GM18520 (cell line): Measurements from ENCODE around the gene FBXO38.
"Not testable (repeated sequence)": the region's sequence is repeated elsewhere in the genome, so short reads cannot be mapped to it uniquely, and the experiment has no call there.

Experiments
- ATAC-seq: cut with Tn5 transposase; IDR thresholded peaks from one replicate; pipeline ENCODE4 v1.9.1; 2021; ENCODE audit not compliant: unreplicated experiment

The FBXO38 gene

GRCh38 chr5:148427370-148428042 is 43.7 kb downstream of the FBXO38 start:
- ATAC-seq = no peak

GRCh38 chr5:148428848-148429247 is 45.1 kb downstream of the FBXO38 start:
- ATAC-seq = no peak

- ATAC-seq = no peak
Observed at GRCh38 chr5:148433826-148434225, 50.1 kb downstream of the FBXO38 start.

GRCh38 chr5:148436029-148436428 is 52.3 kb downstream of the FBXO38 start:
- ATAC-seq = no peak

- no peak for ATAC-seq
Observed at GRCh38 chr5:148437249-148437648, 53.5 kb downstream of the FBXO38 start.

GRCh38 chr5:148438933-148439332 is 55.2 kb downstream of the FBXO38 start:
- no peak for ATAC-seq

- no peak for ATAC-seq
Observed at GRCh38 chr5:148443241-148443640, 59.5 kb downstream of the FBXO38 start.

- ATAC-seq = peak; percentile 71
Observed at GRCh38 chr5:148443998-148444397, 60.2 kb downstream of the FBXO38 start.

- no peak for ATAC-seq
Observed at GRCh38 chr5:148445578-148445977, 61.8 kb downstream of the FBXO38 start.

- no peak for ATAC-seq
Observed at GRCh38 chr5:148446611-148447010, 62.9 kb downstream of the FBXO38 start.

- no peak for ATAC-seq
Observed at GRCh38 chr5:148452499-148453193, 68.9 kb downstream of the FBXO38 start.

- ATAC-seq = no peak
Observed at GRCh38 chr5:148454576-148454975, 70.8 kb downstream of the FBXO38 start.

GRCh38 chr5:148455185-148455584 is 71.4 kb downstream of the FBXO38 start:
- no peak for ATAC-seq

GRCh38 chr5:148457183-148457620 is 73.4 kb downstream of the FBXO38 start:
- ATAC-seq = peak; percentile 32

GRCh38 chr5:148458036-148458888 is 74.5 kb downstream of the FBXO38 start:
- no peak for ATAC-seq

- no peak for ATAC-seq
Observed at GRCh38 chr5:148459669-148460068, 75.9 kb downstream of the FBXO38 start.

- no peak for ATAC-seq
Observed at GRCh38 chr5:148465381-148466235, 81.8 kb downstream of the FBXO38 start.

- ATAC-seq = no peak
Observed at GRCh38 chr5:148466236-148466580, 82.5 kb downstream of the FBXO38 start.

- ATAC-seq = no peak
Observed at GRCh38 chr5:148467958-148468357, 84.2 kb downstream of the FBXO38 start.

GRCh38 chr5:148468746-148469145 is 85.0 kb downstream of the FBXO38 start:
- not testable (repeated sequence) for ATAC-seq

GRCh38 chr5:148469501-148469935 is 85.8 kb downstream of the FBXO38 start:
- no peak for ATAC-seq
